Measurements from ENCODE around the gene NLRP12.
"Not testable (repeated sequence)": the region's sequence is repeated elsewhere in the genome, so short reads cannot be mapped to it uniquely, and the experiment has no call there.

NLRP12 gene

GRCh38 chr19:53780506-53780905 is 43.6 kb downstream of the NLRP12 start:
- no peak for DNase-seq

GRCh38 chr19:53775524-53775923 is 48.6 kb downstream of the NLRP12 start:
- no peak for DNase-seq

- DNase-seq: not testable (repeated sequence)
Observed at GRCh38 chr19:53774491-53774890, 49.6 kb downstream of the NLRP12 start.

GRCh38 chr19:53773999-53774398 is 50.1 kb downstream of the NLRP12 start:
- DNase-seq: no peak

- DNase-seq: peak; percentile 80
Observed at GRCh38 chr19:53772943-53773342, 51.2 kb downstream of the NLRP12 start.

GRCh38 chr19:53771144-53771543 is 53.0 kb downstream of the NLRP12 start:
- DNase-seq: no peak

GRCh38 chr19:53769696-53770309 is 54.3 kb downstream of the NLRP12 start:
- DNase-seq: not testable (repeated sequence)

GRCh38 chr19:53768401-53768800 is 55.7 kb downstream of the NLRP12 start:
- no peak for DNase-seq

GRCh38 chr19:53758991-53759390 is 65.1 kb downstream of the NLRP12 start:
- DNase-seq: not testable (repeated sequence)

Data from hematopoietic multipotent progenitor cell treated with erythropoietin and hydrocortisone succinate and interleukin-3 and kit ligand, for 4 days (in vitro differentiated cells).